HepG2 (cell line): ENCODE data around the gene ESAM. TPM values are rescaled to one million over a fixed set of nuclear protein-coding genes. Genes with fewer than 3 reads are reported as not detected.

Experiments
- AHR ChIP-seq: IDR thresholded peaks from 2 replicates; pipeline ENCODE4 v1.6.1; 2018; ENCODE audit warnings: missing genetic modification reagents, missing compliant biosample characterization
- BRD4 ChIP-seq: sonication (generic); formaldehyde crosslinking; IDR thresholded peaks from 2 replicates; pipeline ENCODE4 v1.4.0; 2020; ENCODE audit warnings: missing genetic modification reagents
- CC2D1A ChIP-seq: sonication (generic); formaldehyde crosslinking; IDR thresholded peaks from 2 replicates; pipeline ENCODE4 v1.8.1; 2023; ENCODE audit warnings: mild to moderate bottlenecking, missing genetic modification reagents
- HES4 ChIP-seq: sonication (generic); formaldehyde crosslinking; IDR thresholded peaks from 2 replicates; pipeline ENCODE4 v1.9.0; 2021; ENCODE audit warnings: mild to moderate bottlenecking, missing genetic modification reagents, borderline replicate concordance
- HNF4G ChIP-seq, 2 experiments: sonication (generic) in 1 of 2; formaldehyde crosslinking in 1 of 2; IDR thresholded peaks; 2 replicates each; pipeline versions ENCODE4 v1.4.0 to v1.6.1; 2011 to 2020; ENCODE audit warnings: borderline replicate concordance in 2 of 2, low read depth in 2 of 2, mild to moderate bottlenecking in 2 of 2, low read length in 1 of 2, missing genetic modification reagents in 1 of 2, moderate library complexity in 1 of 2
- IRX3 ChIP-seq: sonication (generic); formaldehyde crosslinking; IDR thresholded peaks from 2 replicates; pipeline ENCODE4 v1.8.1; 2023; ENCODE audit warnings: mild to moderate bottlenecking, low read depth, missing genetic modification reagents, borderline replicate concordance
- ISL2 ChIP-seq: sonication (generic); formaldehyde crosslinking; IDR thresholded peaks from 2 replicates; pipeline ENCODE4 v1.5.0; 2020; ENCODE audit warnings: missing genetic modification reagents
- SRF ChIP-seq: IDR thresholded peaks from 2 replicates; pipeline ENCODE4 v1.6.1; 2011; ENCODE audit warnings: mild to moderate bottlenecking, low read depth, low read length, moderate library complexity
- ZBTB42 ChIP-seq: sonication (generic); formaldehyde crosslinking; IDR thresholded peaks from 2 replicates; pipeline ENCODE4 v1.5.0; 2020; ENCODE audit warnings: mild to moderate bottlenecking, missing genetic modification reagents
- ZNF333 ChIP-seq: sonication (generic); formaldehyde crosslinking; IDR thresholded peaks from 2 replicates; pipeline ENCODE4 v1.4.0; 2020; ENCODE audit warnings: mild to moderate bottlenecking, missing genetic modification reagents, borderline replicate concordance
- polyA plus RNA-seq, 8 experiments: library from polyadenylated mRNA; depleted of rRNA in 3 of 8; stranded (reverse) in 7 of 8; unstranded in 1 of 8; fragments of >200 nt; fragmentation: Illumina TruSeq in 4 of 8; extraction: Trizol in 4 of 8; gene quantifications; 2 replicates each; pipeline versions ENCODE4 v1.2.1 to v1.2.3, GENCODE V29; 2011 to 2016; ENCODE audit warnings: low read depth in 4 of 8, missing spikeins in 1 of 8, mixed read lengths in 1 of 8; ENCODE audit not compliant: insufficient read depth in 1 of 8
- total RNA-seq, 5 experiments: library from RNA; depleted of rRNA; stranded (reverse); fragments of >200 nt; fragmentation: Illumina TruSeq; extraction: Trizol; gene quantifications; 2 replicates each; pipeline ENCODE4 v1.2.3, GENCODE V29; 2016; ENCODE audit warnings: low read depth in 1 of 5
- TF ChIP-seq, protein P1 (sequence below): IDR thresholded peaks from 2 replicates; pipeline ENCODE4 v1.6.1; 2016; ENCODE audit warnings: mild to moderate bottlenecking, missing biosample characterization, missing genetic modification reagents
- TF ChIP-seq, protein P2 (sequence below): sonication (generic); formaldehyde crosslinking; conservative IDR thresholded peaks from 2 replicates; pipeline ENCODE4 v1.4.0; 2020; ENCODE audit warnings: missing genetic modification reagents
- TF ChIP-seq, protein P3 (sequence below): sonication (generic); formaldehyde crosslinking; IDR thresholded peaks from 2 replicates; pipeline ENCODE4 v1.4.0; 2020; ENCODE audit warnings: missing genetic modification reagents, borderline replicate concordance
- TF ChIP-seq, protein P4 (sequence below): IDR thresholded peaks from 2 replicates; pipeline ENCODE4 v1.6.1; 2016; ENCODE audit warnings: mild to moderate bottlenecking
- TF ChIP-seq, protein P5 (sequence below): sonication (generic); formaldehyde crosslinking; IDR thresholded peaks from 2 replicates; pipeline ENCODE4 v1.4.0; 2020; ENCODE audit warnings: mild to moderate bottlenecking, missing genetic modification reagents
- TF ChIP-seq, protein P6 (sequence below): sonication (generic); formaldehyde crosslinking; IDR thresholded peaks from 2 replicates; pipeline ENCODE4 v1.8.0; 2022; ENCODE audit warnings: mild to moderate bottlenecking, missing genetic modification reagents, moderate library complexity

ESAM gene
- total and polyA plus RNA-seq, 2 of the 13 experiments (the other 11 are each of a cell fraction or from before 2014, with no cell fraction given): 1.2 to 6.8 TPM

DNA sequence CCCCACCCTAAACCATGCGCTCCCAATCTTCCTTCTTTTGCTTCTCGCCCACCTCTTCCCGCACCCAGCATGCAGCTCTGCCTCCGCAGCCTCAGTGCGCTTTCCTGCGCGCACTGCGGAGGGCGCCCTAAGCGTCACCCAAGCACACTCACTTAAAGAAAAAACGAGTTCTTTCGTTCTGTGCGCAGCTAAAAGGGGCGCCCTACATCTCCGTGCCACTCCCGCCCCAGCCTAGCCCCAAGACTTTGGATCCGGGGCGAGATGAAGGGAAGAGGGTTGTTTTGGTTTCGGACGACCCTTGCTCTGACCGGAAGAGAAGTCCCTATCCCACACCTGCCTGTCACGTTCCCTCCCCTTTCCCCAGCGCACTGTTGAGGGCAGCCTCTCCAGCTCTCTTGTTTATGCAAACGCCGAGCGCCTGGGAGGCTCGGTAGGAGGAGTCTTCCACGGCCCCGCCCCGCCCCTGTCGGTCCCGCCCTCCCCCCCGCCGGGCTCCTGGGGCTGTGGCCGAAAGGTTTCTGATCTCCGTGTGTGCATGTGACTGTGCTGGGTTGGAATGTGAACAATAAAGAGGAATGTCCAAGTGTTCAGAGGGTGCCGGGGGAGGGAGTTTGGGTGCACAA is 15.4 kb downstream of the ESAM start (continued):
- TF ChIP-seq, protein P1, sequence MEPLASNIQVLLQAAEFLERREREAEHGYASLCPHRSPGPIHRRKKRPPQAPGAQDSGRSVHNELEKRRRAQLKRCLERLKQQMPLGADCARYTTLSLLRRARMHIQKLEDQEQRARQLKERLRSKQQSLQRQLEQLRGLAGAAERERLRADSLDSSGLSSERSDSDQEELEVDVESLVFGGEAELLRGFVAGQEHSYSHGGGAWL (CRISPR knock-in tag): no peak
- TF ChIP-seq HNF4G (IDR thresholded peaks at IDR 0.05; ENCODE audit: borderline replicate concordance, low read depth, low read length) (no peak), HNF4G (CRISPR knock-in tag; IDR thresholded peaks at IDR 0.05; ENCODE audit: borderline replicate concordance, low read depth) (no peak), AHR (CRISPR knock-in tag) (no peak), HES4 (CRISPR knock-in tag) (no peak), IRX3 (CRISPR knock-in tag) (no peak), ZNF333 (no peak), ZBTB42 (CRISPR knock-in tag) (no peak), SRF (no peak), BRD4 (CRISPR knock-in tag) (no peak), ISL2 (CRISPR knock-in tag) (no peak), CC2D1A (no peak)
- TF ChIP-seq, protein P2, sequence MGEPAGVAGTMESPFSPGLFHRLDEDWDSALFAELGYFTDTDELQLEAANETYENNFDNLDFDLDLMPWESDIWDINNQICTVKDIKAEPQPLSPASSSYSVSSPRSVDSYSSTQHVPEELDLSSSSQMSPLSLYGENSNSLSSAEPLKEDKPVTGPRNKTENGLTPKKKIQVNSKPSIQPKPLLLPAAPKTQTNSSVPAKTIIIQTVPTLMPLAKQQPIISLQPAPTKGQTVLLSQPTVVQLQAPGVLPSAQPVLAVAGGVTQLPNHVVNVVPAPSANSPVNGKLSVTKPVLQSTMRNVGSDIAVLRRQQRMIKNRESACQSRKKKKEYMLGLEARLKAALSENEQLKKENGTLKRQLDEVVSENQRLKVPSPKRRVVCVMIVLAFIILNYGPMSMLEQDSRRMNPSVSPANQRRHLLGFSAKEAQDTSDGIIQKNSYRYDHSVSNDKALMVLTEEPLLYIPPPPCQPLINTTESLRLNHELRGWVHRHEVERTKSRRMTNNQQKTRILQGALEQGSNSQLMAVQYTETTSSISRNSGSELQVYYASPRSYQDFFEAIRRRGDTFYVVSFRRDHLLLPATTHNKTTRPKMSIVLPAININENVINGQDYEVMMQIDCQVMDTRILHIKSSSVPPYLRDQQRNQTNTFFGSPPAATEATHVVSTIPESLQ: no peak
- TF ChIP-seq, protein P3, sequence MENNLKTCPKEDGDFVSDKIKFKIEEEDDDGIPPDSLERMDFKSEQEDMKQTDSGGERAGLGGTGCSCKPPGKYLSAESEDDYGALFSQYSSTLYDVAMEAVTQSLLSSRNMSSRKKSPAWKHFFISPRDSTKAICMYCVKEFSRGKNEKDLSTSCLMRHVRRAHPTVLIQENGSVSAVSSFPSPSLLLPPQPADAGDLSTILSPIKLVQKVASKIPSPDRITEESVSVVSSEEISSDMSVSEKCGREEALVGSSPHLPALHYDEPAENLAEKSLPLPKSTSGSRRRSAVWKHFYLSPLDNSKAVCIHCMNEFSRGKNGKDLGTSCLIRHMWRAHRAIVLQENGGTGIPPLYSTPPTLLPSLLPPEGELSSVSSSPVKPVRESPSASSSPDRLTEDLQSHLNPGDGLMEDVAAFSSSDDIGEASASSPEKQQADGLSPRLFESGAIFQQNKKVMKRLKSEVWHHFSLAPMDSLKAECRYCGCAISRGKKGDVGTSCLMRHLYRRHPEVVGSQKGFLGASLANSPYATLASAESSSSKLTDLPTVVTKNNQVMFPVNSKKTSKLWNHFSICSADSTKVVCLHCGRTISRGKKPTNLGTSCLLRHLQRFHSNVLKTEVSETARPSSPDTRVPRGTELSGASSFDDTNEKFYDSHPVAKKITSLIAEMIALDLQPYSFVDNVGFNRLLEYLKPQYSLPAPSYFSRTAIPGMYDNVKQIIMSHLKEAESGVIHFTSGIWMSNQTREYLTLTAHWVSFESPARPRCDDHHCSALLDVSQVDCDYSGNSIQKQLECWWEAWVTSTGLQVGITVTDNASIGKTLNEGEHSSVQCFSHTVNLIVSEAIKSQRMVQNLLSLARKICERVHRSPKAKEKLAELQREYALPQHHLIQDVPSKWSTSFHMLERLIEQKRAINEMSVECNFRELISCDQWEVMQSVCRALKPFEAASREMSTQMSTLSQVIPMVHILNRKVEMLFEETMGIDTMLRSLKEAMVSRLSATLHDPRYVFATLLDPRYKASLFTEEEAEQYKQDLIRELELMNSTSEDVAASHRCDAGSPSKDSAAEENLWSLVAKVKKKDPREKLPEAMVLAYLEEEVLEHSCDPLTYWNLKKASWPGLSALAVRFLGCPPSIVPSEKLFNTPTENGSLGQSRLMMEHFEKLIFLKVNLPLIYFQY: peak; percentile 28; the same call in 1 of the 2 replicates
- TF ChIP-seq, protein P4, sequence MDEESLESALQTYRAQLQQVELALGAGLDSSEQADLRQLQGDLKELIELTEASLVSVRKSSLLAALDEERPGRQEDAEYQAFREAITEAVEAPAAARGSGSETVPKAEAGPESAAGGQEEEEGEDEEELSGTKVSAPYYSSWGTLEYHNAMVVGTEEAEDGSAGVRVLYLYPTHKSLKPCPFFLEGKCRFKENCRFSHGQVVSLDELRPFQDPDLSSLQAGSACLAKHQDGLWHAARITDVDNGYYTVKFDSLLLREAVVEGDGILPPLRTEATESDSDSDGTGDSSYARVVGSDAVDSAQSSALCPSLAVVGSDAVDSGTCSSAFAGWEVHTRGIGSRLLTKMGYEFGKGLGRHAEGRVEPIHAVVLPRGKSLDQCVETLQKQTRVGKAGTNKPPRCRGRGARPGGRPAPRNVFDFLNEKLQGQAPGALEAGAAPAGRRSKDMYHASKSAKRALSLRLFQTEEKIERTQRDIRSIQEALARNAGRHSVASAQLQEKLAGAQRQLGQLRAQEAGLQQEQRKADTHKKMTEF (CRISPR knock-in tag): peak; percentile 51; the same call in 1 of the 2 replicates
- TF ChIP-seq, protein P5, sequence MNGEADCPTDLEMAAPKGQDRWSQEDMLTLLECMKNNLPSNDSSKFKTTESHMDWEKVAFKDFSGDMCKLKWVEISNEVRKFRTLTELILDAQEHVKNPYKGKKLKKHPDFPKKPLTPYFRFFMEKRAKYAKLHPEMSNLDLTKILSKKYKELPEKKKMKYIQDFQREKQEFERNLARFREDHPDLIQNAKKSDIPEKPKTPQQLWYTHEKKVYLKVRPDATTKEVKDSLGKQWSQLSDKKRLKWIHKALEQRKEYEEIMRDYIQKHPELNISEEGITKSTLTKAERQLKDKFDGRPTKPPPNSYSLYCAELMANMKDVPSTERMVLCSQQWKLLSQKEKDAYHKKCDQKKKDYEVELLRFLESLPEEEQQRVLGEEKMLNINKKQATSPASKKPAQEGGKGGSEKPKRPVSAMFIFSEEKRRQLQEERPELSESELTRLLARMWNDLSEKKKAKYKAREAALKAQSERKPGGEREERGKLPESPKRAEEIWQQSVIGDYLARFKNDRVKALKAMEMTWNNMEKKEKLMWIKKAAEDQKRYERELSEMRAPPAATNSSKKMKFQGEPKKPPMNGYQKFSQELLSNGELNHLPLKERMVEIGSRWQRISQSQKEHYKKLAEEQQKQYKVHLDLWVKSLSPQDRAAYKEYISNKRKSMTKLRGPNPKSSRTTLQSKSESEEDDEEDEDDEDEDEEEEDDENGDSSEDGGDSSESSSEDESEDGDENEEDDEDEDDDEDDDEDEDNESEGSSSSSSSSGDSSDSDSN (CRISPR knock-in tag): peak; percentile 42; the same call in 1 of the 2 replicates
- TF ChIP-seq, protein P6, sequence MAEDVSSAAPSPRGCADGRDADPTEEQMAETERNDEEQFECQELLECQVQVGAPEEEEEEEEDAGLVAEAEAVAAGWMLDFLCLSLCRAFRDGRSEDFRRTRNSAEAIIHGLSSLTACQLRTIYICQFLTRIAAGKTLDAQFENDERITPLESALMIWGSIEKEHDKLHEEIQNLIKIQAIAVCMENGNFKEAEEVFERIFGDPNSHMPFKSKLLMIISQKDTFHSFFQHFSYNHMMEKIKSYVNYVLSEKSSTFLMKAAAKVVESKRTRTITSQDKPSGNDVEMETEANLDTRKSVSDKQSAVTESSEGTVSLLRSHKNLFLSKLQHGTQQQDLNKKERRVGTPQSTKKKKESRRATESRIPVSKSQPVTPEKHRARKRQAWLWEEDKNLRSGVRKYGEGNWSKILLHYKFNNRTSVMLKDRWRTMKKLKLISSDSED (CRISPR knock-in tag): no peak
